NCI-H2081 treated with DMSO at 0.1 percent for 48 hours (cell line): ENCODE results near the gene DHRS9.

Experiments used
- DNase-seq: peaks from one replicate; lab custom pipeline; 2025; lab: John Stamatoyannopoulos, UW

DHRS9 gene

DNA sequence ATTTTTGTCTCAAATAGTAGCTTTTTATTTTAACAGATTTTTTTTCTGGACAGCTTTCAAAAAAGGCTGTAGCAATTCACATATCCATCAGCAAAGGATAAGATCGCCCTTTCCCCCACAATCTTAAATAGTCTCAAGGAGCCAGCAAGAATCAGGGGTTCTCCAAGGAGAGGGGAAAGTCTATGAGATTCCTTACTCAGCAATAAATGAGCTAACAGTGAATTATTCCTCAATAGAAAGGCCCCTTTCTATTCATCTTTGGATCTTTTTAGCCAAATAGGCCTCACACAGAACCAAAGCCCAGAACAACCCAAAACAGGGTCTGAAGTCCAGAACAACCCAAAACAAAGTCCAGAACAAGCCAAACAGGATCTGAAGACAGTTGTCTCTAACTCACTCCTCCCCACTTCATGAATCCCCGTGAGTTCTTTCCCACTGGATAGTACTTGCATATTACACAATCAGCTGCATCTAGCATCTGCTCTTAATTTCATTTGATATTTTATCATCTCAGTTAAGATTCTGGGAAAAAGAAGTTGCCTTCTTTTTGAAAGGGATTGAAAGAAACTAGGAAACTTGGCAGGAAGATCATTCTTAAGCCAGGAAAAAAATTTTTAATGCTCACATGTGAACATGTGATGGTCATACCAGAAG is 3.4 kb upstream of the DHRS9 start:
- no peak for DNase-seq

- DNase-seq = no peak
Observed at GRCh38 chr2:169066897-169067296, 2.5 kb upstream of the DHRS9 start.

- DNase-seq = no peak
Observed at GRCh38 chr2:169069833-169070232, 470 bp downstream of the DHRS9 start.

DNA sequence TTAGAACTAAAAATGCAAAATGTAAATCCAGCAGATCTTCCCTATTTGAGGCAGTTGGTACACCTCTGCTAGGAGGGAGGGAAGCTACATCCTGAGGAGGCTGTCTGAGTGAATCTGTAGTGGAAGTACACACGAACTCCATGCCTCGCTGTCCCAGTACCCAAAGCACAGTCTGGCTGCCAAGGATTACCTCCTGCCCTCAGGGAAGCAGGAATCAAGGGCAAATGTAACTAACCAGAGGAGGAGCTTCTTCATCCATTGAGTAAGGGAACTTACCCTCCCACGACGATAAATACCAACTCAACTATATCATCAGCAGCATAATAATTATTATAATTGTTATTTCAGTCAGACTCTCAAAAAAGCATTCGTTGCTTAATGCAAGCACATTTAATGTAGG is 2.1 kb downstream of the DHRS9 start:
- no peak for DNase-seq

- no peak for DNase-seq
Observed at GRCh38 chr2:169072163-169072925, 3.0 kb downstream of the DHRS9 start.

GRCh38 chr2:169073211-169073962 is 4.0 kb downstream of the DHRS9 start:
- DNase-seq = no peak

DNA sequence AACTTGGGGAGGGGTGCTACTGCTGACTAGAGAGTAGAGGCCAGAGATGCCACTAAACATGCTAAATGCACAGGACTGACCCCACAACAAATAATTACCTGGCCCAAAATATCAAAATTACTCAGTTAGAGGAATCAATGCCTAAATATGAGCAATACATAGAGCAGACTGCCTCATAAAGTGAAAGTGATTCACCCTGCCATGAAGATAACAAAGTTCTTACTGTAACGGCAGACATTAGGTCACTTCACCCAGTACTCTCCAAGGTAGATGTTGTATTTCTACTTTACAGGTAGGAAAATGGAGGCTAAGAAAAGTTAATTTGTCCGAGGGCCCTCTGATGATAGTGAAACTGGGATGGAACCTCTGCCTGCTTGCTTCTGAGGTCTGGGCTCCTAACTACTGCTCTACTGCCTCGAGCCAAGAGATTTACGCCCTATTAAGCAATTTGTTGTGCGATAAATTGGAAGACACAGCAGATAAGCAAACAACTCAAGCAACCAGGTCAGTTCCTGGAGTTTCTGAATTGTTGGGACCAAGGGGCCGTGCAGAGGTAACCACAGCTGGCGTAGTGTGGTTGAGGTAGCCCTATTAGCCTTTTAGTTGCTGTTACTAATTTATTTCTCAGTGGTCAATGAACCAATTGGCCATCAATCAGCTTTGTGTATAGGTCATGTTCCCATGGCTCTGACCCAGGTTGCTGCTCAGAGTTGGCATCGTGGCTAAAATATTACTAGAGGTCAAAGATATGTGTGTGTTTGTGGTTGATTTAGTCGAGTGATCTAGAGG is 4.8 kb downstream of the DHRS9 start:
- no peak for DNase-seq

DNA sequence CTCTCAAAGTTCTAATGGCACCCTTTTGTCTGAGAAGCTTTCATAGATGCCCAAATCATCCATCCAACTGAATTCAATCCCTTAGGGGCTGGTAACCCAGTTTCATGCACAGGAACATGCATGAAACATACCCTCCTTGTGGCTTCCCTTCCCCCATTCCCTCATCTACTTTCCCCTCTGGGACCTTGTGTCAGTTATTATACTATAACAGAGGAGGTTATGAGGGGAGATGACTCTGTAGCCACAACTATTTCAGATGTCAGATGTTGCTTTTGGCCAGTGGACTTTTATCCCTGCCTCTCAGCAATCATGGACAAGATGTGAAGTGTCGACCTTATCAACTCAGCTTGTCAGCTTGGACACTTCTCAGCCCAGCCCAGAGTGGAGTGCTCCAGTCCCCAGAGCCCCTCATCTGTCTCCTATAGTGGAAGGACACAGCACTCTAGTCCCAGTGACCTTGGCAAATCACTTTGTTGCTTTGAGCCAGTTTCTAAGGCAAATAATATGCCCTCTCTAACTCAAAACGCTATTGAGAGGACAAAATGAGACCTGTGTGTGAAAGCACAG is 8.4 kb downstream of the DHRS9 start:
- no peak for DNase-seq

GRCh38 chr2:169080250-169081069 is 11.1 kb downstream of the DHRS9 start:
- DNase-seq = no peak

- no peak for DNase-seq
Observed at GRCh38 chr2:169081551-169081950, 12.2 kb downstream of the DHRS9 start.

DNA sequence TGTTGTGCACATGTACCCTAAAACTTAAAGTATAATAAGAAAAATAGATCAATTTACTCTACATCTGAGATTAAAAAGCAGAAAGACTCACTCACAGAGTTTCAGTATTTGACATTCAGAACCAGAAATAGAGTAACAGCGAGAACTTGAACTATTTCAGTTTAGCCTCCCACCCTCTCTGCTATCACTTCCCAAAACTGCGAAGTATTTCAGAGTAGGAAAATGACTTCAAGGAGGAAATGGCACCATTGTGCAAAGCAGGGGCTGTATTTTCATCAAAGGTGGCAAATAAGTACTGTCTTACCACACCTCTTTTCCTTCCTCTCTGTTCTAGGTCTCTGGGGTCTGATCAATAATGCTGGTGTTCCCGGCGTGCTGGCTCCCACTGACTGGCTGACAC is 13.6 kb downstream of the DHRS9 start:
- no peak for DNase-seq

GRCh38 chr2:169086893-169087467 is 17.6 kb downstream of the DHRS9 start:
- no peak for DNase-seq

DNA sequence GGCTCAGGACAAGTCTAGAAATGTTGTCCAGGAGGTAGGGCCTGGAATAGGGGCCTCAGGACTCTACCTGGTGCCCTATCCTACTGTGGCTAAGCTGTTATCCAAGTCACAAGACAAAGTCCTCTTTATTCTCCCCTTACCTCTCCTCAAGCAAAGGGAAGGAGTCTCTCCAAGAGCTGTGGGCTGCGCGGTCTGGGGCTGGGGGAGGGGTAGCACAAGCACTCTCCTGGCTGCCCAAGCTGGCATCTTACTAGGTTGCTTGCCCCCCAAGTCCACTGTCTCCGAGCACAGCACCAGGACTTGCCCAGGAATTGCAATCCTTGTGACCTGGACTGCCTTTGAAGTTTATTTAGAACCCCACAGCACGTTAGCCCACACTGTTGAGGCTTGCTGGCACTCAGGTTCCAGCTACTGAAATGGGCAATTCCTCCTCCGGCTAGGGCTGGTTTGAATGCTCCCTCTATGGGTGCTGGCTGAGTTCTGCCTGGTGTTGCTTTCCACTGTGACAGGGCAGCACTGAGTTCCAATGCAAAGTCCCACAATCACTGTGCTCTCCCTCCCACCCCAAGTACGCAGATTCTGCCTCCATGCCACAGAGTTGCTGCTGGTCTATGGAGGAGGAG is 18.5 kb downstream of the DHRS9 start:
- DNase-seq = no peak

DNA sequence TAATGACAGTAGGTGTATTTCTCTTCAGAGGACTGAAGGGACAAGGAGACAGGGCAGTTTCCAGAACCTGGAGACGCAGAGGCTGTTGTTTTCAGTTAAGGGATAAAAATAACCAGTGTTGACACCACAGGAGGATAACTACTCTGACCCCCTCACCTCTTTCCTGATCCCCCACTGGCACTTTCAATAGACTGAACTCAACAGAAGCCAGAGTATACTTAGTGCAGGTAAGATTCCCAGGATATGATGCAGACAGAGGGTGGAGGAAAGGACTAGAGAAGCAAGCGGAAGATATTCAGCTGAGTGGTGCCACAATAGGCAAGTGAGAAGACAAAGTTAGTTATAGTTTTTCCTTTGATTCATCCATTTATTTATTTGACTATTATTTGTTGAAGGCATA is 19.8 kb downstream of the DHRS9 start:
- DNase-seq = no peak

DNA sequence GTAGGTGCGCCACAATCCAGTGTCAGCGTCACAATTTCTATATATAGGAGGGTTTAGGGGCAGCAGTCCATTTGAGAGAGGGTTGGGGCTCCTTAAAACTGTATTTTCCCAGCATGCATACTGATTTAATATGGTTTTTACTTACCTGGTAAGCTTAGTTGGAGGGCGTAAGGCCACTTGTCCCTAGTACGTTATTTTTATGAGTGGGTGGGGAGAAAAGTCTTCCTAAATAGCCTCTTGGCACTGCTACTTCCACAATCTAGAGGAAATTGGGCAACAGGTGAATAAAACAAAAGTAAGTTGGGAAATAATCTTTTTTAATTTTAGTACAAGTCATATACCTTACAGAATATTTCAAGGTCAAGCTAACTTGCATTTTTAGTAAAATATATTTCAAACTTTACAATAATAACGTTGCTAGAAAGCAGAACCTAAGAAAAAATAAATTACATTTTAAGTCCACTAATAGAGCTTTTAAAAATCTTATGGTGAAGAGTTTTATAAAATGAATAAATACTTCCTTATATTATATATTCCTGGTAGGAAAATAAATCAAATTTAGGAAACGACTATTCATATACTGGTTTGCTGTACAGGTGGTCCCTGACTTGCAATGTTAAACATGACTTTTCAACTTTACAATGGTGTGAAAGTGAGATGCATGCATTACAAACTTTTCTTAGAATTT is 20.9 kb downstream of the DHRS9 start:
- DNase-seq = no peak

DNA sequence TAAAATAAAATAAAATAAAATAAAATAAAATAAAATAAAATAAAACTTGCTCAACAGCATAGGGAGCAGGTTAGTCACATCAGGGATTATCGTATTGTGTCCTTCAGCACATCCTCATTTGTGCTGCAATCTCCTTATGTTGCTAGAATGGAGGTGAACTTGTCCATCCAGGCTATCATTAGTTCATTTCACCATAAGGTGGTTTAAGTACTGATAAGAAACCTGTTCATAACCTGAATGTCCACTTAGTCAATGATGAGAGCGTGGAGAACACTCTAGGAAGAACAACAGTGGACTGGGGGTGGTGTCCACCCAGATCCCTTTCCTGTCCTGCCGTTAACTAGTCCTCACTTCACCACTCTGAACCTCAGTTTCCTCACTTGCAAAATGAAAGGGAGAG is 21.9 kb downstream of the DHRS9 start:
- DNase-seq = no peak

- DNase-seq = no peak
Observed at GRCh38 chr2:169091761-169092519, 22.6 kb downstream of the DHRS9 start.

- DNase-seq = no peak
Observed at GRCh38 chr2:169093535-169093934, 24.2 kb downstream of the DHRS9 start.

- no peak for DNase-seq
Observed at GRCh38 chr2:169094676-169095075, 25.3 kb downstream of the DHRS9 start.
